ENCODE data around the gene WDR90. TPM values are rescaled to one million over a fixed set of nuclear protein-coding genes. Genes with fewer than 3 reads are reported as not detected.
A peak's percentile ranks its signal among the peaks of the same experiment; 100 is the strongest.

The WDR90 gene
- total RNA-seq, 1 experiment from 2014 or later = 68.2 TPM

DNA sequence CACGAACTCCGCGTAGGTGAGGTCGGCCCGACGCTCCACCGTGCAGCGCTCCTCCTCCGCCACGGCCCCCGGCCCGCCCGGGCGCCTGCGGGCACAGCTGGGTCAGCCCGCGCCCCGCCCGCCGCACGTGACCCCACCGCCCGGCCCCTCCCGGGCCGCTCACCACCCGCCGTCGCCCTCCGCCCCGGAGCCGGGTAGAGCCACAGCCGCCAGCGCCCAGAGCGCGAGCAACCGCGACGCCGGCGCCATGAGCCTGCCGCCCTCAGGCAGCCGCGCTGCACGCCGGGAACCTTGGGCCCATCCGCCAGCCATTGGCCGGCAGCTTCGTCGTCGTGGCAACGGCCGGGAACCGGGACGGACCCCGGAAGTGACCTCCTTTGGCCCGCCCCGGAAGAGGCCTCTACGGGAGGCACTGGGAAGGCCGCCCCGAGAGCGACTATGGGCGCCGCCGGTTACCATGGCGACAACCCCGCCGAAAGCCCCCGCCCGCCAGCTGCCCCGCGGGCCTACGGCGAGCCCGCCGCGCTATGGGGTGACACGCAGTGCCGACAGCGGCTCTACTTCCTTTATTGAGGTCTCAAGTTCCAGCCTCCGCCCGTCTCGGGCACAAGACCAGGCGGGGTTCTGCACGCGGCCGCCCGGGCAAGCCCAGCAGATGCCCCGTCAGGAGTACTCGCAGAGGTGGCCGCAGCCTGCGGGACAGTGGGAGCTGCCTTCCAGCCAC lies 35.1 kb downstream of the WDR90 start, which contains the start of gene JMJD8:
JMJD8 (minus strand) TSS at position 264 of the 724 bp plus-strand sequence; CDS start at position 249, 15 bp downstream.
- H3K4me3 Mint-ChIP-seq = peak within 1 kb of the TSS; percentile 81 to 86
- Histone ChIP-seq H2AK5ac (ENCODE audit: insufficient read length, low read length) (no peak within 1 kb of the TSS), H2BK20ac (ENCODE audit: low read depth, low read length, poor library complexity, severe bottlenecking) (no peak within 1 kb of the TSS), H3K4me1 (ENCODE audit: insufficient read depth, low read length) (no peaks in the 10 kb centered on the region), H3T11ph (ENCODE audit: low read length) (no peak within 1 kb of the TSS), H4K20me1 (ENCODE audit: control insufficient read depth, insufficient read depth, insufficient read length) (no peaks in the 10 kb centered on the region), H3K56ac (ENCODE audit: insufficient read length, low read depth, low read length) (no peak within 1 kb of the TSS), H4K91ac (ENCODE audit: insufficient read length, low read depth, low read length) (no peak within 1 kb of the TSS), H3K79me1 (ENCODE audit: insufficient read depth, low read depth, low read length, poor library complexity, severe bottlenecking) (no peaks in the 10 kb centered on the region), H3K18ac (ENCODE audit: insufficient read length, low read depth, low read length) (no peak within 1 kb of the TSS), H3K79me2 (ENCODE audit: insufficient read depth, low read length) (peaks cover 2% of the 10 kb centered on the region; the same call in 1 of the 2 replicates), H3K27ac (ENCODE audit: insufficient read length, low read depth, low read length) (no peak within 1 kb of the TSS), H2BK15ac (ENCODE audit: low read depth, low read length) (no peak within 1 kb of the TSS), H3K4ac (ENCODE audit: low read depth, low read length) (no peak within 1 kb of the TSS), H3K9ac (ENCODE audit: extremely low read depth, insufficient read length, low read length) (peak within 1 kb of the TSS; percentile 21), H3K4me2 (ENCODE audit: insufficient read depth, insufficient read length, low read length) (peak within 1 kb of the TSS; percentile 20), H3K9me3 (ENCODE audit: control insufficient read depth, low read depth, low read length) (no peaks in the 10 kb centered on the region), H4K8ac (replicated peaks; ENCODE audit: insufficient read length, low read depth, low read length) (no peak within 1 kb of the TSS), H3K27me3 (ENCODE audit: insufficient read depth, low read length) (no peaks in the 10 kb centered on the region), H3K14ac (ENCODE audit: insufficient read depth, low read length) (no peak within 1 kb of the TSS), H2BK120ac (ENCODE audit: low read depth, low read length, poor library complexity, severe bottlenecking) (no peak within 1 kb of the TSS), H2BK12ac (ENCODE audit: insufficient read length, low read depth, low read length) (no peak within 1 kb of the TSS), H2BK5ac (ENCODE audit: insufficient read length, low read length) (no peak within 1 kb of the TSS), H3K23ac (ENCODE audit: insufficient read length, low read depth, low read length) (no peak within 1 kb of the TSS), H4K5ac (ENCODE audit: insufficient read length, low read depth, low read length) (no peak within 1 kb of the TSS), H3K23me2 (ENCODE audit: insufficient read length, low read depth, low read length, poor library complexity, severe bottlenecking) (peaks cover 11% of the 10 kb centered on the region), H2AFZ (ENCODE audit: low read length) (no peak within 1 kb of the TSS)
- no peaks in the 10 kb centered on the region for H3K9me3 Mint-ChIP-seq
- peaks cover 15 to 47% (median 44%) of the 10 kb centered on the region in 3 experiments; a peak in 6 of 7 replicates for H3K36me3 Mint-ChIP-seq (ENCODE audit: insufficient read depth in 1 of 3, low read depth in 3 of 3)
- WGBS (ENCODE audit: extremely low coverage, insufficient read length, low lambda C conversion rate) = no CpG with 5 or more reads among the region's 91 CpGs
- DNase-seq = peak; percentile 97
- H3K27me3 Mint-ChIP-seq (ENCODE audit: low read depth) = no peaks in the 10 kb centered on the region; the same call in 1 of the 2 replicates
- peaks cover 10 to 22% of the 10 kb centered on the region in 2 experiments; a peak in 3 of 4 replicates for H3K4me1 Mint-ChIP-seq
- peak within 1 kb of the TSS in 1 of 3 experiments; percentile 83; a peak in 2 of 7 replicates for H3K27ac Mint-ChIP-seq
- TF ChIP-seq CTCF (conservative IDR thresholded peaks at IDR 0.05) = no peak
